Peyer's patch (tissue), 4 donors: Measurements from ENCODE around the gene ARHGEF16. TPM values are rescaled to one million over a fixed set of nuclear protein-coding genes. Genes with fewer than 3 reads are reported as not detected.

Experiments used
- DNase-seq, 3 donors: peaks; one replicate each; pipeline ENCODE4 v3.0.0-alpha.2; 2017 to 2019
- H3K27ac ChIP-seq, 4 donors: fragments of 200-600 bp; sonication (generic); one replicate each; pipeline ENCODE4 v1.5.1; 2016 to 2019
- H3K27me3 ChIP-seq, 2 donors: fragments of 200-600 bp; sonication (generic); one replicate each; pipeline ENCODE4 v1.5.1; 2019
- H3K36me3 ChIP-seq, 3 donors: fragments of 200-600 bp; sonication (generic); one replicate each; pipeline ENCODE4 v1.5.1; 2016 to 2019
- H3K4me1 ChIP-seq, 4 donors: fragments of 200-600 bp; sonication (generic); one replicate each; pipeline ENCODE4 v1.5.1; 2016 to 2019
- H3K4me3 ChIP-seq, 4 donors: fragments of 200-600 bp; sonication (generic); 1 replicate in 3 of 4; 2 replicates in 1 of 4; pipeline ENCODE4 v1.5.1; 2016 to 2019; ENCODE audit warnings: mild to moderate bottlenecking in 1 of 4
- H3K9me3 ChIP-seq, 4 donors: fragments of 200-600 bp; sonication (generic); one replicate each; pipeline ENCODE4 v1.5.1; 2016 to 2019; ENCODE audit warnings: mild to moderate bottlenecking in 1 of 4
- POLR2A ChIP-seq, 2 donors: fragments of 450-650 bp; IDR thresholded peaks; one replicate each; pipeline ENCODE4 v1.5.1; 2017; ENCODE audit warnings: antibody characterized with exemption in 2 of 2, mild to moderate bottlenecking in 2 of 2, moderate library complexity in 2 of 2
- total RNA-seq, 4 donors: library from RNA; depleted of rRNA; stranded (reverse); fragments of >200 nt; gene quantifications; one replicate each; pipeline ENCODE4 v1.1.0, GENCODE V29; 2016
- TF ChIP-seq, protein P1 (sequence below), 6 experiments: fragments of 450-650 bp in 4 of 6; fragments of 200-600 bp in 2 of 6; sonication (generic) in 1 of 6; IDR thresholded peaks; one replicate each; pipeline ENCODE4 v1.5.1; 2017 to 2019; ENCODE audit warnings: antibody characterized with exemption in 6 of 6, mild to moderate bottlenecking in 3 of 6, moderate library complexity in 1 of 6

The ARHGEF16 gene
- total RNA-seq, 4 donors from 2014 or later, result 43.7 to 225 (median 182) TPM

DNA sequence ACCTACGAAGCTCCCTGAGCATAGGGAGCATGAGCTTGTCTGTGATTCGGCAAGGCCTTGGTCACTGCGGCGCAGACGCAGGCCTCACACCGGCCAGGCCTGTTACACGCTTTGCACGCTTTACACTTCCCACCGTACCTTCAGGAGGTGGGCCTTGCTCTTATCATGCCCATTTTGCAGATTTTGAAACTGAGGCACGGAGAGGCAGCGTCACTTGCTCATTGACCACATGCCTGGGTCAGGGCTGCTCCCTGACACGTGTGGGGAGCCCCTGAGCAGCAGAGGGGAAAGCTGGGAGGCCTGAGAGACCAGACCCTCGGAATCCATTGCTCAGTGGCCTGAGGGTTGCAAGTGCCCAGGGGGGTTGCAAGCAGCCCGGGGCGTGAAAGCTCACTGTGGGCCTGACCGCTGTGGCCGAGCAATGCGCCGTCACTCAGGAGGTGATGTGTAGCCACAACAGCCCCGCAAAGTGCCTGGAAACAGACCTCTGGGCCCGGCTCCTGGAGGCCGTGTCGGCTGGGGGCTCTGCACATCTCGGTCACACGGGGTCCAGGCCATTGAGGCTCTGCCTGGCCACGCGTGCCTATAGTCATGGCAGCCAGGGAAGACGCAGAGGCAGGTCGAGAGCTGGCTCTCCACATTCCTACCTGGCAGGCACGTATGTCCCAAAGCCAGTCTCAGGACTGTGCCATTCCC lies 6.9 kb downstream of the ARHGEF16 start:
- Histone ChIP-seq H3K27me3 (no peaks in the 10 kb centered on the region), H3K4me1 (peaks cover 0 to 45% (median 9%) of the 10 kb centered on the region in 4 donors), H3K9me3 (no peaks in the 10 kb centered on the region), H3K4me3 (peak overlapping the region in 1 of 4 donors; percentile 33), H3K27ac (peak overlapping the region in 3 of 4 donors; percentile 83 to 99 (median 98)), H3K36me3 (peaks cover 0 to 35% (median 0%) of the 10 kb centered on the region in 3 donors)
- peak in 1 of 3 donors; percentile 46 for DNase-seq
- TF ChIP-seq POLR2A (IDR thresholded peaks at IDR 0.05), result no peak
- TF ChIP-seq, protein P1, sequence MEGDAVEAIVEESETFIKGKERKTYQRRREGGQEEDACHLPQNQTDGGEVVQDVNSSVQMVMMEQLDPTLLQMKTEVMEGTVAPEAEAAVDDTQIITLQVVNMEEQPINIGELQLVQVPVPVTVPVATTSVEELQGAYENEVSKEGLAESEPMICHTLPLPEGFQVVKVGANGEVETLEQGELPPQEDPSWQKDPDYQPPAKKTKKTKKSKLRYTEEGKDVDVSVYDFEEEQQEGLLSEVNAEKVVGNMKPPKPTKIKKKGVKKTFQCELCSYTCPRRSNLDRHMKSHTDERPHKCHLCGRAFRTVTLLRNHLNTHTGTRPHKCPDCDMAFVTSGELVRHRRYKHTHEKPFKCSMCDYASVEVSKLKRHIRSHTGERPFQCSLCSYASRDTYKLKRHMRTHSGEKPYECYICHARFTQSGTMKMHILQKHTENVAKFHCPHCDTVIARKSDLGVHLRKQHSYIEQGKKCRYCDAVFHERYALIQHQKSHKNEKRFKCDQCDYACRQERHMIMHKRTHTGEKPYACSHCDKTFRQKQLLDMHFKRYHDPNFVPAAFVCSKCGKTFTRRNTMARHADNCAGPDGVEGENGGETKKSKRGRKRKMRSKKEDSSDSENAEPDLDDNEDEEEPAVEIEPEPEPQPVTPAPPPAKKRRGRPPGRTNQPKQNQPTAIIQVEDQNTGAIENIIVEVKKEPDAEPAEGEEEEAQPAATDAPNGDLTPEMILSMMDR (IDR thresholded peaks at IDR 0.05), result no peak

DNA sequence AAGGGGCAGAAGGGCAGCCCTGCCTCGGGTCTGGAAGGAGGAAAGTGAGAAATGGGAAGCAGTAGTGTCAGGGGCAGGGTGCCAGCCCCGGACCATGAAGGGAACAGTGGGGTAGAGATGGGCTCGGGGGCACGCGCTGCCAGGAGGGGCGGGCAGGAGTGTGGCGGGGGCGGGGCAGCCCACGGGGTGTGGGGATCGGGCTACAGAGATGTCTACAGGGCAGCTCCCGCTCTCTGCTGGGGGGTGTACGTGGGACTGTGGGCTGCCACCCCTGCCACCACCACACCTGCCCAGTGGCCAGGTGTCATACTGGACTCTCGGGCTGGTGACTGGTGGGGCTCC lies 7.4 kb downstream of the ARHGEF16 start:
- H3K9me3 ChIP-seq, result no peaks in the 10 kb centered on the region
- peaks cover 0 to 39% (median 0%) of the 10 kb centered on the region in 3 donors for H3K36me3 ChIP-seq
- no peak for TF ChIP-seq POLR2A (IDR thresholded peaks at IDR 0.05)
- TF ChIP-seq, protein P1 (IDR thresholded peaks at IDR 0.05), result no peak
- no peaks in the 10 kb centered on the region for H3K27me3 ChIP-seq
- H3K27ac ChIP-seq, result peak overlapping the region in 1 of 4 donors; percentile 99
- peaks cover 0 to 43% (median 9%) of the 10 kb centered on the region in 4 donors for H3K4me1 ChIP-seq
- no peak for DNase-seq
- no peak overlapping the region for H3K4me3 ChIP-seq

DNA sequence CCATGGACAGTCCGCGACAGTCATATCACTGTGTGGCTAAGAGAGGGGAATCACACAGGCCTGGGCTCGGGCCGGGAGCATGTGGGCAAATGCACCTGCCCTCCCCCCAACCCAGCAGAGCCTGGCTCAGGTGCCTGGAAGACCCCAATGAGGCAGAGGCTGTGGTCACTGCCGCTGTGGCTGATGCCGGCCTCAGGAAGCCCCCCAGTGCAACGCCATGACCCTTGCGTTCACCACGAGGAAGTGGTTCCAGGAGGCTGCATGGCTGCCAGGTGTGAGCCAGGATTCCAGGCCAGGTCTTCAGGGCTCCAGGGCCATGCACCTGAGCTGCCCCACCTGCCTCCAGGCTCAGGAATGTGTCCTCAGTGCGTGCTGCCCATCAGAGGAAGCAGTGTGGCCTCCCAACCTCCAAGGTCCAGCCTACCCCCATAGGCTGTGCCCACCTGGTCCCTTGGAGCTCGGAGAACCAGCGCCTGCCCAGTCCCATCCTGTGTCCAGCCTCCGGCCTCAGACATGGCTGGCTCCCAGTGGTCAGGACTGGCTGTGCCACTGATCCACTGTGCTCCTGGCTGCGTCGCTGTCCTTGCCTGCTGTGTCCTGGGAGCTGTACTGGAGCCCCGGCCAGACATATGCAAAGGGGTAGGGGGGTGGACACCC lies 8.0 kb downstream of the ARHGEF16 start:
- Histone ChIP-seq H3K4me1 (peaks cover 0 to 38% (median 9%) of the 10 kb centered on the region in 4 donors), H3K9me3 (no peaks in the 10 kb centered on the region), H3K4me3 (no peak overlapping the region), H3K27ac (no peak overlapping the region), H3K36me3 (peaks cover 0 to 39% (median 0%) of the 10 kb centered on the region in 3 donors), H3K27me3 (no peaks in the 10 kb centered on the region)
- DNase-seq, result peak in 1 of 3 donors; percentile 45
- no peak for TF ChIP-seq POLR2A (IDR thresholded peaks at IDR 0.05)
- TF ChIP-seq, protein P1 (IDR thresholded peaks at IDR 0.05), result no peak

DNA sequence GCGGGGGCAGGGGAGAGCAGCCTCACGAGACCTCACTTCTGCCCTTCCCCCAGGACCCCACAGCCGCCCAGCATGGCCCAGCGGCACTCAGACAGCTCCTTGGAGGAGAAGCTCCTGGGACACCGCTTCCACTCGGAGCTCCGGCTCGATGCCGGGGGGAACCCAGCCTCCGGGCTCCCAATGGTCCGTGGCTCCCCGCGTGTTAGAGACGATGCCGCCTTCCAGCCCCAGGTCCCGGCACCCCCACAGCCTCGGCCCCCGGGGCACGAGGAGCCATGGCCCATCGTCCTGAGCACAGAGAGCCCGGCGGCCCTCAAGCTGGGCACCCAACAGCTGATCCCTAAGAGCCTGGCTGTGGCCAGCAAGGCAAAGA lies 8.5 kb downstream of the ARHGEF16 start:
- Histone ChIP-seq H3K27ac (no peak overlapping the region), H3K4me1 (peaks cover 0 to 32% (median 9%) of the 10 kb centered on the region in 4 donors), H3K36me3 (peaks cover 0 to 39% (median 0%) of the 10 kb centered on the region in 3 donors), H3K4me3 (no peak overlapping the region), H3K9me3 (no peaks in the 10 kb centered on the region), H3K27me3 (no peaks in the 10 kb centered on the region)
- peak in 1 of 3 donors; percentile 48 for DNase-seq
- TF ChIP-seq, protein P1 (IDR thresholded peaks at IDR 0.05), result no peak
- TF ChIP-seq POLR2A (IDR thresholded peaks at IDR 0.05), result no peak

DNA sequence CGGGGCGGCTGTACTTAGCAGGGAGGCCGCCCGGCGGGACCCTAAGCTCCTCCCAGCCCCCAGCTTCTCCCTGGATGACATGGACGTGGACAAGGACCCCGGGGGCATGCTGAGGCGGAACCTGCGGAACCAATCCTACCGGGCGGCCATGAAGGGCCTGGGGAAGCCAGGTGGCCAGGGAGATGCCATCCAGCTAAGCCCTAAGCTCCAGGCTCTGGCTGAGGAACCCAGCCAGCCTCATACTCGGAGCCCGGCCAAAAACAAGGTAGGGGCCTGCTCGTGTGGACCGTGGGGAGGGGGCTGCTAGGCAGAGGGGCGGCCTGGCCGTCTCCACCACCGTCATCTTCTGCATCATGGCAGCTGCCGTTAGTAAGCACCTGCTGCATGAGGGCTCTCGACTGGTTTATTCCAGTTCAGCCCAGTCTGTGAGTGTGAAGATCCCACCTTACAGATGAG lies 9.0 kb downstream of the ARHGEF16 start:
- peaks cover 0 to 28% (median 7%) of the 10 kb centered on the region in 4 donors for H3K4me1 ChIP-seq
- H3K4me3 ChIP-seq, result no peak overlapping the region
- peak in 1 of 3 donors; percentile 46 for DNase-seq
- no peaks in the 10 kb centered on the region for H3K9me3 ChIP-seq
- TF ChIP-seq POLR2A (IDR thresholded peaks at IDR 0.05), result no peak
- TF ChIP-seq, protein P1 (IDR thresholded peaks at IDR 0.05), result no peak
- no peak overlapping the region for H3K27ac ChIP-seq
- peaks cover 0 to 42% (median 0%) of the 10 kb centered on the region in 3 donors for H3K36me3 ChIP-seq
- no peaks in the 10 kb centered on the region for H3K27me3 ChIP-seq
